Glomerular endothelial cell (primary cell): ENCODE measurements around the gene FASTK. TPM values are rescaled to one million over a fixed set of nuclear protein-coding genes. Genes with fewer than 3 reads are reported as not detected.

Source experiments
- DNase-seq: peaks from one replicate; pipeline ENCODE4 v3.0.0-alpha.2; 2011; ENCODE audit warnings: low read depth, low spot score; ENCODE audit errors: extremely low read depth
- total RNA-seq: library from RNA; depleted of rRNA; stranded (reverse); fragments of >200 nt; gene quantifications from 2 replicates; pipeline ENCODE4 v1.2.3, GENCODE V29; 2015

FASTK gene, protein sequence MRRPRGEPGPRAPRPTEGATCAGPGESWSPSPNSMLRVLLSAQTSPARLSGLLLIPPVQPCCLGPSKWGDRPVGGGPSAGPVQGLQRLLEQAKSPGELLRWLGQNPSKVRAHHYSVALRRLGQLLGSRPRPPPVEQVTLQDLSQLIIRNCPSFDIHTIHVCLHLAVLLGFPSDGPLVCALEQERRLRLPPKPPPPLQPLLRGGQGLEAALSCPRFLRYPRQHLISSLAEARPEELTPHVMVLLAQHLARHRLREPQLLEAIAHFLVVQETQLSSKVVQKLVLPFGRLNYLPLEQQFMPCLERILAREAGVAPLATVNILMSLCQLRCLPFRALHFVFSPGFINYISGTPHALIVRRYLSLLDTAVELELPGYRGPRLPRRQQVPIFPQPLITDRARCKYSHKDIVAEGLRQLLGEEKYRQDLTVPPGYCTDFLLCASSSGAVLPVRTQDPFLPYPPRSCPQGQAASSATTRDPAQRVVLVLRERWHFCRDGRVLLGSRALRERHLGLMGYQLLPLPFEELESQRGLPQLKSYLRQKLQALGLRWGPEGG
- 67.0 and 81.7 TPM in 2 replicates for total RNA-seq

DNA sequence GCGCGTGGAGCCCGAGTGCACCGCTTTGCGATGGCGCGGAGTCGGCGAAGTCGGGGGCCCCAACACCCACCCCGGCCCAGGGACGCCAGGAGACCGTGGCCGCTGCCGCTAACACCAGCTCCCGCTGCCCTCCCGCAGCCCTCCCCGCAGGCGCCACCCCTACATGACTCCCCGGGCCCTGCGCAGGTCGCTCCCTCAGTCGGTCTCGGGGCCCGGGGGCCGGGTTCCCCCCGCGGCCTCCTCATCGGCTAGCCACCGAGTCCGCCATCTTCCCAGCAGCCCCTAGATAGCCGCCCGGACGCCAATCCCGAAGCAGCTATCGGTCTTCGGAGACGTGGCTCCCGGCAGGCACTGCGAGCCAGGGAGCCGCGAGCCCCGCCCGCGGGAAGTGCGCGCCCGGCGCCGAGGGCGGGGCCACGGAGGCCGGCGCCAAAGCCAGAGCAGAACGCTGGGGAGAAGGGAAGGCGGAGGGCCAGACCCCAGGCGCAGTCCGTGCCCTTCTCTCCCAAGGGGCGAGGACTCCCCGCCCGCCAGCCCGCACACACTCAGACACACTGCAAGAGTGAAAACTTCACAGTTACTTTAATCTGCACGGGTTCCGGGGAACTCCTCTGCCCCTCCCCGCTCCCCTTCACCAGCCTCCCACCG lies at the start of gene FASTK:
TSS of gene FASTK (minus strand) at position 288 of the 648 bp plus-strand sequence. CDS start at position 245, 43 bp downstream.
- DNase-seq = no peak

GRCh38 chr7:151129960-151130591 lies 49.5 kb upstream of the FASTK start:
- no peak for DNase-seq

DNA sequence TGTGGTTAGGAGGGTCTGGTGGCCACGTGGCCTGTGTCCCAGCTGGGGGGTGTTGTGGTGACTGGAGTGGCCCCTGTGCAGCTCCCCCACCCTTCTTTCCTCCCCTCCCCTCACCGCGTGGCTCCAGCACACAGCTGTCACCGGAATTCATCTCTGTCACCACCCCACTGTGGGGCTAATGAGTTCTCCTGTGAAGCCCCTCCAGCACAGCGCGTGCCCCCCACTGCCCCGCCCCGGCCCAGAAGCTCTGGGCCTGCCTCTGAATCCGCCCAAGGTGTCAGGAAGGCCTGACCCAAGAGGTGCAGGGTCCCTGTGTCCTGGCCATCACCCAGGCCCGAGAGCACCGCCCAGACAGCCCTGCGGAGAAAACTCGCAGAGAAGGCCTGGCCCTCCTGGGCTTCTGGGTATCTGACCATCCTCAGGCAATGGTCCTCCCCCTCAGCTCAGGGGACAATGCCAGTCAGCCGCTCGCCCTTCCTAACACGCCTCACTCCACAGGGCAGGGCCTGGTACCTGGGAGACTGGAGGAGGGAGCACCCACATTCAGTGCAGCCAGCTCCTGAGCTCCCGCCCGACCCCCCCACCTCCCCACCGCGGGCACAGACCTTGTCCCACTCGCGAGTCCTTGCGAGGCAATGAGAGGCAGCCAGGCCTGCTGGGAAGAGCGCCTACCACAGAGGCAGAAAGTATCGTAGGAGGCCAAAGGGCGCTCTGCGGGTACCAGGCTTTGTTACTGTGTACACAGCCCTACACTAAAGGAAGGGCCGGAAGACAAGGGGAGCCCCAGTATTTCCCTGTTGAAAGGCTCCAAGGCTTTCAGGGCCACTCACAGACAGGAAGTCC lies 48.7 kb upstream of the FASTK start:
- no peak for DNase-seq

DNA sequence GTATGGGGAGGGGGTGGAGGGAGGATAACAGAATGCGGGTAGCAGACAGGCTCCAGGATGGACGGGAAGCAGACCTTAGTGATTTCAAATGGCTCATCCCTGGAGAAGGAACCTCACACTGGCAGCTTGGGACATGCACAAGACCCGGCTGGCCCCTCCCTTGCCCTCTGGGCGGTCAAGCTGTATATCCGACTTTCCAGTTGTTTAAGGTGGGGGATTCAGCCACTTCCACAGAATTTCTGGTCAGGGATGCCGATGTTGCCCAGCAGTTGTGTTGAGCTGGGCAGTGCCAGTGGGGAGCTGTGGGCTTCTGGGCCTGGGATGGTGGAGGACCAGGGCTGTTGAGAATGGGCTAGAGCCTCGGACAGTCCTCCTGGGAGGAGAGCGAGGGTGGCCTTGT lies 48.1 kb upstream of the FASTK start:
- DNase-seq = no peak

- DNase-seq = no peak
Measured at GRCh38 chr7:151128144-151128543, 47.5 kb upstream of the FASTK start.

GRCh38 chr7:151126491-151127137 lies 46.0 kb upstream of the FASTK start:
- DNase-seq = no peak

- DNase-seq = no peak
Measured at GRCh38 chr7:151125846-151126481, 45.4 kb upstream of the FASTK start.

DNA sequence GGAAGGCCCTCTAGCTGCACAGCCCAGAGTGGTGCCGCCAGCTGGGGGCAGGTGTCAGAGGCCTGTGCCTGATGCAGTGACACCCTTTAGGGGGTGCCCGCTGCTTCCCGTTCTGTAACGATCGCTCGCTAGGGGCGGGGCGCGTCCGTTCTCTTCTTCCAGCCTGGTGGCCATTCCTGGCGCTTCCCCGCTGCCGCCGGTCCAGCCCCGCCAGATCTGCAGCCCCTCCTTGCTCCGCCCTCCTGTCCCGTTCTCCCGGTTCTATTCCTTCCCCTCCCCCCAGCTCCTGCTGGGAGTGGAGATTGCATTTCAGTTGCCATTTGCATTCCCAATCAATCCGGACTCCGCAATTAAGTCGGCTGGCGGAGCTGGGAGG lies 44.8 kb upstream of the FASTK start:
- no peak for DNase-seq

DNA sequence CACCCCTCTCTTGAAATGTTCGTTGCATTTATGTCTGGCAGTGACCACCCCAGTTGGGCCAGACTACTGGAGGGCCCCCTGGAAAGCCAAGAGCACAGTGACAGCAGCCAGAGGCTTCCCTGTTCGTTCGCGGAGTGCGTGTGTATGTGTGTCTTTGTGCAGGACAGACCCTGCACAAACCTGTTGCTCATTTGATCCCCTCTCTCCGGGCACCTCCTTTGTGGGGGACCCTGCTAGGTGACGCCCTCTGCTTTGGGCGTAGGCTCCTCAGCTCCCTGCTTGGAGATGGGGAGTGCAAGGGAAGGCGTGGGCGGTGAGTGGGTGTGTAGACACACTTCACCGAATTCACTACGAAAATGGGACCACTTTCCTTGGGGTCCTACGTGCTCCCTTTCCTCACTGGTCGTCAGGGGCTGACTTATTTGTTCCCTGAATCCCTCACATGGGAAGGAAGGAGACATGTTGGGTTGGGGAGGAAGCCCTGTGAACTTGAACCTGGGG lies 44.3 kb upstream of the FASTK start:
- DNase-seq = no peak

- no peak for DNase-seq
Measured at GRCh38 chr7:151124481-151124880, 43.9 kb upstream of the FASTK start.

GRCh38 chr7:151123822-151124464 lies 43.3 kb upstream of the FASTK start:
- DNase-seq = no peak

- DNase-seq = no peak
Measured at GRCh38 chr7:151123158-151123821, 42.7 kb upstream of the FASTK start.

DNA sequence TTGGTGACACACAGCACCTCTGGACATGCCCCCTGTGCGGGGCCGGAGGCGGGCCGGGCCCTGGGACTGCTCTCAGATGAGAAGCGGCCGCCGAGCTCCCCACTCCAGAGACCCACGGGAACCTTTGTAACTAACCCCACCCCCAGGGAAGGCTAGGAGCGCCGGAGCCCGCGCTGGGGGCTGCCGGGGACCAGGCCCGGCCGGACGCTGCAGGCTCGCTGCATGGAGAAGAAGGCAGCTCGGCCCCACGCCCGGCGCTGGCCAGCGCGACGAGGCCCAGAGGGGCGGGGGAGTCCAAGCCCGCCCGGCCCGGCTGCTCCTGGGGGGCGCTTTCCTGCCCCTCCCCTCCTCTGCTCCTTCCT lies 42.2 kb upstream of the FASTK start:
- DNase-seq = no peak

DNA sequence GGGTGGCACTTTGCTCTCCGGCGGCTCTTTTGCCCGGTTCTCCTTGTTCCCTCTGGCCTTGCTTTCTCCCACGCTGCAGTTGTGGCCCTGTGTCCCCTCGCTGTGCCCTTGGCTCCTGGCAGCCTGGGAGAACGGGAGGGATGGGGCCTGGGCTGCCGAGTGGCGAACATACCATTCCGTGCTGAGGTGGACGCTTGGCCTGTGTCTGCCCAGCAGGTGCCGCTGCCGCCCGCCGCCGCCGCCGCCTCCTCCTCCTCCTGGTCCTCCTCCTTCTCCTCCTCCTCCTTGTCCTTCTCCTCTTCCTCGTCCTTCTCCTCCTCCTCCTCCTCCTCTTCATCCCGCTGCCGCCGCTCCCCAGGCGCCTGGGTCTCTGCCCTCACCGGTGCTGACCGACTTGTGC lies 41.7 kb upstream of the FASTK start:
- no peak for DNase-seq

GRCh38 chr7:151121380-151122170 lies 41.0 kb upstream of the FASTK start:
- DNase-seq = no peak

GRCh38 chr7:151120896-151121295 lies 40.3 kb upstream of the FASTK start:
- no peak for DNase-seq

DNA sequence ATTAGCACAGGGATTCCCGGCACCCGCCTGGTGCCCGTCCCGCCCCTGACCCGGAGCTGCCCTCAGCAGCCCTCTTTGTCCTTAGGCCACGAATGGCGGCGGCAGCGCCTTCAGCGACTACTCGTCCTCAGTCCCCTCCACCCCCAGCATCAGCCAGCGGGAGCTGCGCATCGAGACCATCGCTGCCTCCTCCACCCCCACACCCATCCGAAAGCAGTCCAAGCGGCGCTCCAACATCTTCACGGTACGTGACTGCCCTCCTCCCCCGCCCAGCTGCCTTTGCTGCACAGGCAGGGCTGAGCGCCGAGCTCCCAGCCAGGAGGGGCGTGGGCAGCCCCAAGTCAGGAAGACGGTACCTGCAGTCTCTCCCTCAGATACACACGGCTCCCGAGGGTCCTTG lies 39.3 kb upstream of the FASTK start:
- DNase-seq = no peak

- no peak for DNase-seq
Measured at GRCh38 chr7:151119055-151119415, 38.4 kb upstream of the FASTK start.
